ENCODE results near the gene SURF4.

The SURF4 gene

DNA sequence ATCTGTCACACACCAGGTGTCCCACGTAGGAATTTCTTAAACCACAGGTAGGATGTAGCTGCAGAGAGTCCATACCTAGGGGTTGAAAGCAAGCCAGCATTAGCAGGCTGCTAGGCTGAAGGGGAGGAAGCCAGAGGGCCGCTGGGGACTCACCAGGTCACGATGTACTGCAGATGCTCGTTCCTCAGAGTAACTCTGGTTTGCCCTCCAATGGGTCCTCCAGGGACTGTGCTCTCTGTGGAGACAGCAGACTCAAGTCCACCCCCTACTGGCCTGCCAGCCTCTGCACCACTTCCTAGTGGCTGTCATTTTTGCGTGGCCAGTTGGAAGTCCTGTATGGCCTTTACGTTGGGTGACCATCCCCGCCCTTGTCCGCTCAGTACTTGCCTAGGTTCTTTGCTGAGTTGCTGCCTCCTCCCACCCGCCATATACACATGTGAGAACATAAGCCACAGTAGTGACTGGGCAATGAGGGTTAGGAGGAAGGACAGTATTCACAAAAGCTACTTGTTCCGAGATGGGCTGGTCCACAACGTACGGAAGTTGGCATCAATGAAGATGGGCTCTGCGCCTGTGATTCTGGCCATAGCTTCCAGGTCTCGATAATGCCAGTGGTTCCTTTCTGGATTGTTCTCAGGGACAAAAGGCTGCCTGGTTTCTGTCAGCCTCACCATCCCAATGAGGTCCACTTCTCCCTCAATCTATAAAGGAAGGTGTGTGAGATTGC, 23.8 kb downstream of the SURF4 start:
- TF ChIP-seq CTCF (IDR thresholded peaks at IDR 0.05) = peak; percentile 72

- TF ChIP-seq CTCF (IDR thresholded peaks at IDR 0.05) = no peak
Observed at GRCh38 chr9:133351526-133351907, 24.3 kb downstream of the SURF4 start.

- TF ChIP-seq CTCF (IDR thresholded peaks at IDR 0.05) = no peak
Observed at GRCh38 chr9:133349965-133350616, 25.8 kb downstream of the SURF4 start.

- no peak for TF ChIP-seq CTCF (IDR thresholded peaks at IDR 0.05)
Observed at GRCh38 chr9:133348718-133349573, 26.9 kb downstream of the SURF4 start.

DNA sequence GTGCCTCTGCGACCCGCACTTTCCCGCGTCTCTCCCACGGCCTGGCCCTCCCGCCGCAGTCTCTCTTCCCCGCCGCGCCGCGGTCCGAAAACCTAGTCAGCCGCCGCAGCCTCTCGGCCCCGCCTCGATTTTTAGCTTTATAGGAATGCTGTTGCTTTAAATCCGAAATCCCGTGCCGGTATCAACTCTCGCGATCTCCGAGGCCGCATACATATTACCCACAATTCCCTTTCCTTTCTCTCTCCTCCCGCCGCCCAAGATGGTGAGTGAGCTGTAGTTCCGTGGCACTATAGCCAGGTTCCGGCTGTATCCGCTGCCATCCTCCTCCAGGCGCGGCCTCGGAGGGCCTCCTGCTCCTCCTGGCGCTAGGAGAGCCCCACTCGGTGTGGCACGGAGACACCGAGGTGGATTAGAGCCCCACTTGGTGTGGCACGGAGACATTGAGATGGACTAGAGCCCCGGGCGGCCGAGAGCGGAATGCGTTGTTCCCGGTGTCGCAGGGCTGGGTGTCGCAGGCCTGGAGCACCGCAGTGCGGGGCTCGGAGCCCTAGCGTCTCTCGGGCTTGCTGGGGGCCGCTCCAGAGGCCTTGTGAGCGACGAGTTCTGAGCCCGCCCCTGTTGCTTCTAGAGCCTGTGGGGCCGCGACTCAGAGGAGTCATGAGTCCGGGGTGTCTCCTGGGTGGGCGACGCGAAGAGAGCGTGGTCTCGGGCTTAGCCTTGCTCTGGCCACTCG, 27.7 kb downstream of the SURF4 start, which contains the start of the genes MED22 and RPL7A:
MED22 (minus strand) TSS at position 147 of the 733 bp plus-strand sequence. CDS start 1,469 bp downstream, outside the sequence.
RPL7A (plus strand) TSS at position 234 of the 733 bp plus-strand sequence; CDS start at position 260, 26 bp downstream.
- TF ChIP-seq CTCF (IDR thresholded peaks at IDR 0.05) = no peak

DNA sequence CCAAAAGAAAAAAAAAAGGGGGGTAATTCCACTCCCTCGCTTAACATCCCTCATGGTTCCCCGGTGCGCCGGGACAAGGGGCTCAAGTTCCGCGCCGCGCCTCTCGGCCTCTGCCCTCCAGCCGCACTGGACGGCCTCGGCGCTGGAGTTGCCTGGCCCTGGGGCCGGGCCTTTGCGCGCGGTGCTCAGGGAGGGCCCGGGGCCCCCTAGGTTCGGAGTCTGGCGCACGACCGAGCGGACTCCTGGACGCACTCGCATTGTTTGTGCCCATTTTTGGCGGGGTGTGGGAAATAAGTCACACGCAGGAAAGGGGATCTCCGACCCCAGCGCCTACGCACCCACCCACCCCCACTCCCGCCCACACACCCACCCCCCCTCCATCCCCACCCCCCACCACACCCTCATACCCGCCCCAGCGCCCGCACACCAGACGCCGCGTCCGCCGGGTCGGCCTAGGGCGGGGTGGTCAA, 28.3 kb downstream of the SURF4 start:
- no peak for TF ChIP-seq CTCF (IDR thresholded peaks at IDR 0.05)
